H1 (cell line): Measurements from ENCODE around the gene PAX9. TPM values are rescaled to one million over a fixed set of nuclear protein-coding genes. Genes with fewer than 3 reads are reported as not detected.

Source experiments
- CBX8 ChIP-seq: fragments of 300-800, 300-1000 bp; sonication (generic); IDR thresholded peaks from 2 replicates; pipeline ENCODE4 v1.7.1; 2016; ENCODE audit warnings: low read depth, low read length, borderline replicate concordance
- CTBP2 ChIP-seq: IDR thresholded peaks from 2 replicates; pipeline ENCODE4 v1.7.0; 2011; ENCODE audit warnings: borderline replicate concordance, mild to moderate bottlenecking, moderate library complexity, mixed read lengths, low read length; ENCODE audit not compliant: insufficient read depth, insufficient read length
- FOSL1 ChIP-seq: IDR thresholded peaks from 2 replicates; pipeline ENCODE4 v1.6.1; 2011; ENCODE audit warnings: mild to moderate bottlenecking, low read depth, low read length, moderate library complexity; ENCODE audit not compliant: insufficient read depth
- HDAC6 ChIP-seq: IDR thresholded peaks from one replicate; pipeline ENCODE4 v1.7.1; 2012; ENCODE audit warnings: low read depth, mild to moderate bottlenecking, inconsistent platforms, low read length, moderate library complexity
- JUND ChIP-seq: IDR thresholded peaks from 2 replicates; pipeline ENCODE4 v1.6.1; 2011; ENCODE audit warnings: mild to moderate bottlenecking, improper control_type of control experiment, low read length
- KDM5A ChIP-seq: fragments of 200-600 bp; IDR thresholded peaks from 2 replicates; pipeline ENCODE4 v1.7.1; 2012; ENCODE audit warnings: mild to moderate bottlenecking, low read length, inconsistent platforms, mixed read lengths
- MAFK ChIP-seq: IDR thresholded peaks from 2 replicates; pipeline ENCODE4 v1.6.1; 2012; ENCODE audit warnings: low read depth, mild to moderate bottlenecking, improper control_type of control experiment, low read length
- NANOG ChIP-seq: IDR thresholded peaks from 2 replicates; pipeline ENCODE4 v1.6.1; 2011; ENCODE audit warnings: low read length, low read depth, mild to moderate bottlenecking, inconsistent platforms; ENCODE audit not compliant: insufficient read depth, poor library complexity, severe bottlenecking
- POLR2A ChIP-seq, 2 experiments: IDR thresholded peaks; 1 replicate in 1 of 2; 2 replicates in 1 of 2; pipeline ENCODE4 v1.6.1; 2011; ENCODE audit warnings: low read depth in 2 of 2, low read length in 2 of 2, mild to moderate bottlenecking in 2 of 2; ENCODE audit errors: control extremely low read depth in 1 of 2
- RAD21 ChIP-seq, 2 experiments: IDR thresholded peaks in 1 of 2; conservative IDR thresholded peaks in 1 of 2; 2 replicates each; pipeline ENCODE4 v1.6.1; 2011; ENCODE audit warnings: low read depth in 2 of 2, low read length in 2 of 2, improper control_type of control experiment in 1 of 2, inconsistent platforms in 1 of 2, mild to moderate bottlenecking in 1 of 2, moderate library complexity in 1 of 2
- RNF2 ChIP-seq: fragments of 200-900, 300-1000 bp; sonication (generic); IDR thresholded peaks from 2 replicates; pipeline ENCODE4 v1.7.1; 2016; ENCODE audit warnings: borderline replicate concordance, low read depth, mild to moderate bottlenecking, antibody characterized with exemption, low read length; ENCODE audit not compliant: poor library complexity, severe bottlenecking; ENCODE audit errors: missing control alignments
- SIRT6 ChIP-seq: IDR thresholded peaks from one replicate; pipeline ENCODE4 v1.7.1; 2012; ENCODE audit warnings: low read length, inconsistent platforms
- SP1 ChIP-seq: IDR thresholded peaks from 2 replicates; pipeline ENCODE4 v1.6.1; 2011; ENCODE audit warnings: low read depth, low read length
- SP4 ChIP-seq: IDR thresholded peaks from 2 replicates; pipeline ENCODE4 v1.6.1; 2012; ENCODE audit warnings: low read length, inconsistent platforms
- SRF ChIP-seq: IDR thresholded peaks from 2 replicates; pipeline ENCODE4 v1.6.1; 2011; ENCODE audit warnings: mild to moderate bottlenecking, low read depth, low read length, moderate library complexity
- TAF1 ChIP-seq: IDR thresholded peaks from 2 replicates; pipeline ENCODE4 v1.6.1; 2011; ENCODE audit warnings: mild to moderate bottlenecking, low read depth, low read length
- TAF7 ChIP-seq: optimal IDR thresholded peaks from 2 replicates; pipeline ENCODE3; 2011; ENCODE audit warnings: low read depth, mild to moderate bottlenecking, inconsistent platforms, low read length, moderate library complexity, borderline replicate concordance
- TCF12 ChIP-seq: IDR thresholded peaks from 2 replicates; pipeline ENCODE4 v1.6.1; 2011; ENCODE audit warnings: low read depth, mild to moderate bottlenecking, low read length
- YY1 ChIP-seq: IDR thresholded peaks from 2 replicates; pipeline ENCODE4 v1.6.1; 2011; ENCODE audit warnings: low read depth, mild to moderate bottlenecking, low read length
- ZNF274 ChIP-seq: IDR thresholded peaks from 2 replicates; pipeline ENCODE4 v1.7.0; 2012; ENCODE audit warnings: low read length, borderline replicate concordance; ENCODE audit errors: extremely low read depth
- polyA plus RNA-seq, 7 experiments: library from polyadenylated mRNA; depleted of rRNA in 3 of 7; stranded (reverse) in 5 of 7; unstranded in 2 of 7; fragments of >200 nt in 5 of 7; fragments of 200-250 nt in 2 of 7; gene quantifications; 1 replicate in 5 of 7; 2 replicates in 1 of 7; 4 replicates in 1 of 7; pipeline versions ENCODE4 v1.2.1 to v1.2.3, GENCODE V29; 2011 to 2013; ENCODE audit warnings: missing spikeins in 2 of 7, mixed read lengths in 2 of 7
- total RNA-seq: library from RNA; stranded (reverse); fragmentation: NEBNext Ultra II Directional; extraction: Animal tissue kit (Norgen Biotek cat#: 25700); gene quantifications from 2 replicates; pipeline ENCODE4 v1.2.1, GENCODE V29; 2021
- TF ChIP-seq, protein P1 (sequence below), 3 experiments: IDR thresholded peaks; 1 replicate in 2 of 3; 2 replicates in 1 of 3; pipeline versions ENCODE4 v1.5.1 to v1.6.1; 2011; ENCODE audit warnings: low read length in 3 of 3, mild to moderate bottlenecking in 3 of 3, inconsistent platforms in 2 of 3, low read depth in 1 of 3, moderate library complexity in 1 of 3; ENCODE audit not compliant: insufficient read depth in 1 of 3; ENCODE audit errors: control extremely low read depth in 1 of 3

Gene PAX9
- total and polyA plus RNA-seq, 2 of the 8 experiments (the other 6 are each of a cell fraction or from before 2014, with no cell fraction given): 0.05 TPM; not detected in 1

DNA sequence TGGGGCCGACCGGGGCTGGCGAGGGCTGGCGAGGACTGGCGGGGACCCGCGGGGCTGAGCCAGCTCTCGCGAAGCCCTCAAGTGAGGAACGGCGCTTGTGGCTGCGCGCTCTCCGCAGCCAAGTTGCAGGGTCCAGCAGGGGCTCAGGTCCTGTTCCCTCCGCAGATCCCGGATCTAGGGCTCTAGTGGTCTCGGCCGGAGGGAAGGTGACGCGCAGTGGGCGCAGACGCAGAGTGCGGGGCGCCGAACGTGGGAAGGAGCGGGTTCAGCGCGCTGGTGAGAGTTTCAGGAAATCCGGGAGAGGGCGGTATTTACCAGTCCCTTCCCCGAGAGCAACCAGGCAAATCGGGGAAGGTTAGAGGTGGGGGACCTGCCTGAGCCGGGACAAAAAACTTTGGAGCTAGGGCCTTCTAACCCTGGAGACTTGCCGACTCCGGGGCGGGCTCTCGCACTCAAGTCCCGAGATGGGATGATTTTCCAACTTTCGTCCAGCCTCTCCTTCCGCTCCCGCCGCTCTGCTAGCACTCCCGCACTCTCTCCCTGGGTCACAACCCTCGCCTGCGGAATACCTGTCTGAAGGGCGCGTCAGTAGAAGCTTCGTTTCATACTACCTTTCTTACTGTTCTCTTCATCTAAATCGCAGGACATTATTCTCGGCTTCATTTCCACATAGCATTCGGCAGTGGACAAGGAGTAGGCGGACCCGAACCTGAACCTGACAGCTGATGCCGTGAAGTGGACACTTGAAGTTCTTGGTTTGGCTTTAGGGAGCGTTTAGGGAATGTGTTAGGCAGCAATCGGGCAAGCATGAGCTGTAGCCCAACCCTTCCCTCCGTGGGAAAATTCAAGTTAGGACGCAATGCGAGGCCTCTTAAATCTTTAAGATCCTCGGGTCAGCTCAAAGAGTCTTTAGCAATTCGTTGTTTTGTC lies 13.6 kb upstream of the PAX9 start (continued):
- TF ChIP-seq, protein P1, sequence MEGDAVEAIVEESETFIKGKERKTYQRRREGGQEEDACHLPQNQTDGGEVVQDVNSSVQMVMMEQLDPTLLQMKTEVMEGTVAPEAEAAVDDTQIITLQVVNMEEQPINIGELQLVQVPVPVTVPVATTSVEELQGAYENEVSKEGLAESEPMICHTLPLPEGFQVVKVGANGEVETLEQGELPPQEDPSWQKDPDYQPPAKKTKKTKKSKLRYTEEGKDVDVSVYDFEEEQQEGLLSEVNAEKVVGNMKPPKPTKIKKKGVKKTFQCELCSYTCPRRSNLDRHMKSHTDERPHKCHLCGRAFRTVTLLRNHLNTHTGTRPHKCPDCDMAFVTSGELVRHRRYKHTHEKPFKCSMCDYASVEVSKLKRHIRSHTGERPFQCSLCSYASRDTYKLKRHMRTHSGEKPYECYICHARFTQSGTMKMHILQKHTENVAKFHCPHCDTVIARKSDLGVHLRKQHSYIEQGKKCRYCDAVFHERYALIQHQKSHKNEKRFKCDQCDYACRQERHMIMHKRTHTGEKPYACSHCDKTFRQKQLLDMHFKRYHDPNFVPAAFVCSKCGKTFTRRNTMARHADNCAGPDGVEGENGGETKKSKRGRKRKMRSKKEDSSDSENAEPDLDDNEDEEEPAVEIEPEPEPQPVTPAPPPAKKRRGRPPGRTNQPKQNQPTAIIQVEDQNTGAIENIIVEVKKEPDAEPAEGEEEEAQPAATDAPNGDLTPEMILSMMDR (IDR thresholded peaks at IDR 0.05; ENCODE audit: control extremely low read depth in 1 of 3, insufficient read depth in 1 of 3, low read depth in 1 of 3, low read length in 3 of 3): peak; percentile 63 to 67 (median 64)
- TF ChIP-seq CTBP2: peak; percentile 98
- no peak for TF ChIP-seq SRF
- no peak for TF ChIP-seq HDAC6
- 0 out of 2 replicates have a peak, but pooled peaks have one; percentile 34 for TF ChIP-seq YY1
- TF ChIP-seq FOSL1: no peak
- no peak for TF ChIP-seq TAF7
- TF ChIP-seq MAFK: no peak
- no peak for TF ChIP-seq TAF1
- 0 out of 2 replicates have a peak, but pooled peaks have one; percentile 36 for TF ChIP-seq TCF12
- TF ChIP-seq RNF2: peak; percentile 97
- TF ChIP-seq RAD21 (IDR thresholded peaks at IDR 0.05 in 1 of 2, conservative IDR thresholded peaks at IDR 0.05 in 1 of 2; ENCODE audit: low read depth in 2 of 2, low read length in 2 of 2): peak; percentile 75 to 77
- no peak for TF ChIP-seq SP4
- TF ChIP-seq ZNF274: no peak
- no peak for TF ChIP-seq CBX8
- no peak for TF ChIP-seq POLR2A (IDR thresholded peaks at IDR 0.05; ENCODE audit: control extremely low read depth in 1 of 2, low read depth in 2 of 2, low read length in 2 of 2)
- no peak for TF ChIP-seq KDM5A
- TF ChIP-seq JUND: no peak
- TF ChIP-seq SIRT6: no peak
- 0 out of 2 replicates have a peak, but pooled peaks have one; percentile 37 for TF ChIP-seq SP1
- no peak for TF ChIP-seq NANOG
